SK-N-SH treated with all-trans-retinoic acid at 6 μM for 48 hours (cell line): Measurements from ENCODE around the gene LAMB1.
A peak's percentile ranks its signal among the peaks of the same experiment; 100 is the strongest.

Experiments used
- GLIS3 ChIP-seq: fragments of 250-450 bp; sonication (Bioruptor Pico); IDR thresholded peaks from 2 replicates; pipeline ENCODE4 v1.5.0; 2020; ENCODE audit warnings: mild to moderate bottlenecking, moderate library complexity
- ISL1 ChIP-seq: fragments of 250-450 bp; sonication (Bioruptor Pico); IDR thresholded peaks from 2 replicates; pipeline ENCODE4 v2.1.2; 2022; ENCODE audit warnings: mild to moderate bottlenecking, moderate library complexity
- PPARA ChIP-seq: fragments of 250-450 bp; sonication (Bioruptor Pico); IDR thresholded peaks from 2 replicates; pipeline ENCODE4 v1.5.0; 2020; ENCODE audit warnings: mild to moderate bottlenecking, borderline replicate concordance
- ZC3H10 ChIP-seq: fragments of 250-450 bp; sonication (Bioruptor Pico); IDR thresholded peaks from 2 replicates; pipeline ENCODE4 v1.5.1; 2021; ENCODE audit warnings: mild to moderate bottlenecking, moderate library complexity
- ZFP3 ChIP-seq: fragments of 250-450 bp; sonication (Bioruptor Pico); IDR thresholded peaks from 2 replicates; pipeline ENCODE4 v1.5.0; 2020; ENCODE audit warnings: mild to moderate bottlenecking, moderate library complexity
- TF ChIP-seq, protein P1 (sequence below): fragments of 250-450 bp; sonication (Bioruptor Pico); IDR thresholded peaks from 2 replicates; pipeline ENCODE4 v1.8.0; 2021; ENCODE audit warnings: low read depth, mild to moderate bottlenecking, moderate library complexity, borderline replicate concordance
- TF ChIP-seq, protein P2 (sequence below): fragments of 250-450 bp; sonication (Bioruptor Pico); IDR thresholded peaks from 2 replicates; pipeline ENCODE4 v1.5.1; 2020; ENCODE audit warnings: low read depth, mild to moderate bottlenecking, moderate library complexity

DNA sequence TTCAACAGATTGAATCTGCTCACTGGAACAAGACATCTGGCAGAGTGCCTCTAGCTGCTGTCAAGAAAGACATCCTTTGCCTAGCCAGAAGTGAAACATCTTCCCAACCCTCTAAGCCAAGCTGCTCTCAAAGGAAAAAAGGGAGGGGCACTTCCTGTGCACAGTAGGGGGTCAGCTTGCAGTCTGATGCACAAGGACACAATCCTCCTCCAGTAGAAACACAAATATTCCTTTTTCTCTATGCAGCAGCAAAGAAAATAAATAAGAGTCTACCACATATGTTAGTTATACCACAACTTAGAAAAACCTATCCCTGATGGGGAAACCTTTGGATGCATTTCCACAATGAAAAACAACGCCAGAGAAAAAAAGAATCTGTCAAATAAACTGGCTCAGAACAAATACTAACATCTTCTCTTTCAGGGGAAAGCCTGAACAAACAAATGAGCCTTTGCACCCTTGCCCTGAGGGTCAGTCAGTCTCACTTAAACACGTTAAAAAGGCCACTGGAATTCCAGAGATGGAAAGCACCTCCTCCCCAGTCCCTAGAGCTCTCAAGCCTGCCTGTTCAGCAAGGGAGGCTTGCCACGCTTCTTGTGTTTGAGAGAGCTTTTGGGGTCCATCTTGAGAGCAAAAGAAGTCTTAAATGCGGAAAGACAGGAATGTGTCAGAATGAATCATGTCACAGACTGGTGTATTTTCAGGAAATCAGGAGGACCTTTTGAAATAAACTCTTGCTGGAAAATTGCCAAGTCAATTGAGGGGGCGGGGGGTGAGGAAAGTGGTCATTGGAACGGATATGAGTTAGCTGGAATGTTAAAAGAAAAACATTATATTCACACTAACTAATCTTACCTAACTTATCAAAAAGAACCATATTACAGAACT, 7.5 kb downstream of the LAMB1 start:
- TF ChIP-seq, protein P1, sequence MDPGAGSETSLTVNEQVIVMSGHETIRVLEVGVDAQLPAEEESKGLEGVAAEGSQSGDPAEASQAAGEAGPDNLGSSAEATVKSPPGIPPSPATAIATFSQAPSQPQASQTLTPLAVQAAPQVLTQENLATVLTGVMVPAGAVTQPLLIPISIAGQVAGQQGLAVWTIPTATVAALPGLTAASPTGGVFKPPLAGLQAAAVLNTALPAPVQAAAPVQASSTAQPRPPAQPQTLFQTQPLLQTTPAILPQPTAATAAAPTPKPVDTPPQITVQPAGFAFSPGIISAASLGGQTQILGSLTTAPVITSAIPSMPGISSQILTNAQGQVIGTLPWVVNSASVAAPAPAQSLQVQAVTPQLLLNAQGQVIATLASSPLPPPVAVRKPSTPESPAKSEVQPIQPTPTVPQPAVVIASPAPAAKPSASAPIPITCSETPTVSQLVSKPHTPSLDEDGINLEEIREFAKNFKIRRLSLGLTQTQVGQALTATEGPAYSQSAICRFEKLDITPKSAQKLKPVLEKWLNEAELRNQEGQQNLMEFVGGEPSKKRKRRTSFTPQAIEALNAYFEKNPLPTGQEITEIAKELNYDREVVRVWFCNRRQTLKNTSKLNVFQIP (CRISPR knock-in tag) = no peak
- TF ChIP-seq ISL1 (CRISPR knock-in tag) (peak; percentile 85), ZFP3 (no peak), GLIS3 (CRISPR knock-in tag) (no peak), PPARA (CRISPR knock-in tag) (no peak), ZC3H10 (CRISPR knock-in tag) (no peak)
- TF ChIP-seq, protein P2, sequence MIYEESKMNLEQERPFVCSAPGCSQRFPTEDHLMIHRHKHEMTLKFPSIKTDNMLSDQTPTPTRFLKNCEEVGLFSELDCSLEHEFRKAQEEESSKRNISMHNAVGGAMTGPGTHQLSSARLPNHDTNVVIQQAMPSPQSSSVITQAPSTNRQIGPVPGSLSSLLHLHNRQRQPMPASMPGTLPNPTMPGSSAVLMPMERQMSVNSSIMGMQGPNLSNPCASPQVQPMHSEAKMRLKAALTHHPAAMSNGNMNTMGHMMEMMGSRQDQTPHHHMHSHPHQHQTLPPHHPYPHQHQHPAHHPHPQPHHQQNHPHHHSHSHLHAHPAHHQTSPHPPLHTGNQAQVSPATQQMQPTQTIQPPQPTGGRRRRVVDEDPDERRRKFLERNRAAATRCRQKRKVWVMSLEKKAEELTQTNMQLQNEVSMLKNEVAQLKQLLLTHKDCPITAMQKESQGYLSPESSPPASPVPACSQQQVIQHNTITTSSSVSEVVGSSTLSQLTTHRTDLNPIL = no peak
